Mammary epithelial cell (primary cell): Measurements from ENCODE around the gene USP48.

Experiments
- EZH2 ChIP-seq: IDR thresholded peaks from 2 replicates; pipeline ENCODE4 v1.6.1; 2012; ENCODE audit warnings: low read length, inconsistent platforms, borderline replicate concordance
- TF ChIP-seq, protein P1 (sequence below), 2 donors: IDR thresholded peaks in 1 of 2; conservative IDR thresholded peaks in 1 of 2; 2 replicates each; pipeline ENCODE4 v1.5.1; 2011 to 2012; ENCODE audit warnings: inconsistent platforms in 2 of 2, low read length in 2 of 2, mild to moderate bottlenecking in 2 of 2, control low read depth in 1 of 2, low read depth in 1 of 2; ENCODE audit not compliant: insufficient read depth in 1 of 2; ENCODE audit errors: extremely low read depth in 1 of 2

DNA sequence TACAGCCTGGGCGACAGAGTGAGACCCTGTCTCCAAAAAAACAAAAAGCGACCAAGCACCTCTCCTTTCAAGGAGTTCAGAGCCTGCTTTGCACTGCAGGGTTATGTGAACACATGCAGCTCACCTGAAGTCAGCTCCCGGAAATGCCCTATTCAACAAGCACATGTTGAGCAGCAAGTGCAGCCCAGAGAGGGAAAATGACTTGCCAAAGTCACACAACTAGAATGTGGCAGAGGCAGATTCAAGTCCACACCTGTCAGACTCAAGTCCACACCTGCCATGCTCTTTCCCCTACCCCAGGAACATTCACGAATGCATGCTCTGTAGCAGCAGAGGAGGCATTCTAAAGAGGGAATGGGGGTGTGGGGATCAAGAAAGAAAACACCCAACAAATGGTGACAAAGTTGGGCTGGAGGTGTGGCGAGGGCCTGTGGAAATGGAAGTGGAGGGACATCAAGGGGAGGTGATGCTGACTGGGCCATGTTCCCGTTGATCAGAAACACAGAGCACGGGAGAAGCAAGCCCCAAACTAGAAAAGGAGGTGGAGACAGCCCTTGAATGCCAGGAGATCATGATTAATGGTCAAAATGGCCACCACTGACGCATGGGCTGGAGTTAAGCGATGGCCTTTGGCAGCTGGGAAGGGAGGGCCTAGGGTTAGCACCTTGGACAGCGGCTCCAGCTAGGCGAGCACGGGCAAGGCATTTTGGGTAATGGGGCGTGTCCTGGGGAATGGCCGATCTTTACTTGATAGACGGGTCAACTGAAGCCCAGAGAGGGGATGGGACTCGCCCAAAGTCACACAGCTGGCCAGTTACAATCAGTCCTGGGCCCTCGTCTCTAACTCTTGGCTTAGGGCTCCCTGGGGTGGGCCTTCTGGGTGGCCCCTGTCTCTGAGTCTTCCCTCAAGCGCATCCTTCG is 135.3 kb downstream of the USP48 start:
- TF ChIP-seq, protein P1, sequence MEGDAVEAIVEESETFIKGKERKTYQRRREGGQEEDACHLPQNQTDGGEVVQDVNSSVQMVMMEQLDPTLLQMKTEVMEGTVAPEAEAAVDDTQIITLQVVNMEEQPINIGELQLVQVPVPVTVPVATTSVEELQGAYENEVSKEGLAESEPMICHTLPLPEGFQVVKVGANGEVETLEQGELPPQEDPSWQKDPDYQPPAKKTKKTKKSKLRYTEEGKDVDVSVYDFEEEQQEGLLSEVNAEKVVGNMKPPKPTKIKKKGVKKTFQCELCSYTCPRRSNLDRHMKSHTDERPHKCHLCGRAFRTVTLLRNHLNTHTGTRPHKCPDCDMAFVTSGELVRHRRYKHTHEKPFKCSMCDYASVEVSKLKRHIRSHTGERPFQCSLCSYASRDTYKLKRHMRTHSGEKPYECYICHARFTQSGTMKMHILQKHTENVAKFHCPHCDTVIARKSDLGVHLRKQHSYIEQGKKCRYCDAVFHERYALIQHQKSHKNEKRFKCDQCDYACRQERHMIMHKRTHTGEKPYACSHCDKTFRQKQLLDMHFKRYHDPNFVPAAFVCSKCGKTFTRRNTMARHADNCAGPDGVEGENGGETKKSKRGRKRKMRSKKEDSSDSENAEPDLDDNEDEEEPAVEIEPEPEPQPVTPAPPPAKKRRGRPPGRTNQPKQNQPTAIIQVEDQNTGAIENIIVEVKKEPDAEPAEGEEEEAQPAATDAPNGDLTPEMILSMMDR (conservative IDR thresholded peaks at IDR 0.05 in 1 of 2, IDR thresholded peaks at IDR 0.05 in 1 of 2; ENCODE audit: extremely low read depth in 1 of 2, insufficient read depth in 1 of 2, low read depth in 1 of 2, low read length in 2 of 2) = no peak
- no peak for TF ChIP-seq EZH2
